ENCODE measurements around the gene RGS9BP. TPM values are rescaled to one million over a fixed set of nuclear protein-coding genes. Genes with fewer than 3 reads are reported as not detected.
"Not testable (repeated sequence)": the region's sequence is repeated elsewhere in the genome, so short reads cannot be mapped to it uniquely, and the experiment has no call there.

RGS9BP gene
- total RNA-seq, 1 experiment from 2014 or later: 0.75 TPM

DNA sequence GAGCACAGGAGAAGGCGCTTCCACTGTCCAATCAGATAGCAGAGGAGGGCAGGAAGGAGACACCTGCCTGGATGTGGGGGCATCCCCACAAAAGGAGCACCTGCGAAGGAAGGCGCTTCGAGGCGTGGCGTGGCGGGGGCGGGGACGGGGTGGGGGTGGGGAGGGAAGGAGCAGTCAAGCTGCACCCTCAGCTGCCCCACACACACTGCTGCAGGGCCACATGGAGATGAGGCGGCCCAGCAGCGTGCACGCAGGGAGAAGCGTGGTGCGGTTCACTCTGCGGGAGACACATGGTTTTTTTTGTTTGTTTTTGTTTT is 22.1 kb upstream of the RGS9BP start:
- H3K9me3 Mint-ChIP-seq (ENCODE audit: unreplicated experiment): no peaks in the 10 kb centered on the region
- ChIA-PET CTCF (interaction anchor here (0.6 kb wide), 1 partner anchor 90 kb away, joined by 3 read pairs; no protein-coding TSS in a partner anchor), POLR2A (no interaction called here)
- Histone ChIP-seq H3K4me1 (no peaks in the 10 kb centered on the region), H3K27me3 (replicated peaks; ENCODE audit: control insufficient read depth, insufficient read depth, low read length) (no peaks in the 10 kb centered on the region), H3K9me3 (no peaks in the 10 kb centered on the region), H3K4me3 (ENCODE audit: low read depth, low read length) (no peak overlapping the region), H3K36me3 (ENCODE audit: control insufficient read depth, insufficient read depth, low read length) (peaks cover 4% of the 10 kb centered on the region; the same call in 1 of the 2 replicates)
- H3K4me3 Mint-ChIP-seq (ENCODE audit: unreplicated experiment): no peak overlapping the region
- H3K27ac Mint-ChIP-seq (ENCODE audit: unreplicated experiment): no peak overlapping the region
- H3K4me1 Mint-ChIP-seq (ENCODE audit: low read depth, unreplicated experiment): peaks cover 6% of the 10 kb centered on the region
- peaks cover 71% of the 10 kb centered on the region for H3K36me3 Mint-ChIP-seq (ENCODE audit: insufficient read depth, unreplicated experiment)
- H3K27me3 Mint-ChIP-seq (ENCODE audit: insufficient read depth, unreplicated experiment): no peaks in the 10 kb centered on the region
- DNase-seq: no peak
- TF ChIP-seq, protein P1, sequence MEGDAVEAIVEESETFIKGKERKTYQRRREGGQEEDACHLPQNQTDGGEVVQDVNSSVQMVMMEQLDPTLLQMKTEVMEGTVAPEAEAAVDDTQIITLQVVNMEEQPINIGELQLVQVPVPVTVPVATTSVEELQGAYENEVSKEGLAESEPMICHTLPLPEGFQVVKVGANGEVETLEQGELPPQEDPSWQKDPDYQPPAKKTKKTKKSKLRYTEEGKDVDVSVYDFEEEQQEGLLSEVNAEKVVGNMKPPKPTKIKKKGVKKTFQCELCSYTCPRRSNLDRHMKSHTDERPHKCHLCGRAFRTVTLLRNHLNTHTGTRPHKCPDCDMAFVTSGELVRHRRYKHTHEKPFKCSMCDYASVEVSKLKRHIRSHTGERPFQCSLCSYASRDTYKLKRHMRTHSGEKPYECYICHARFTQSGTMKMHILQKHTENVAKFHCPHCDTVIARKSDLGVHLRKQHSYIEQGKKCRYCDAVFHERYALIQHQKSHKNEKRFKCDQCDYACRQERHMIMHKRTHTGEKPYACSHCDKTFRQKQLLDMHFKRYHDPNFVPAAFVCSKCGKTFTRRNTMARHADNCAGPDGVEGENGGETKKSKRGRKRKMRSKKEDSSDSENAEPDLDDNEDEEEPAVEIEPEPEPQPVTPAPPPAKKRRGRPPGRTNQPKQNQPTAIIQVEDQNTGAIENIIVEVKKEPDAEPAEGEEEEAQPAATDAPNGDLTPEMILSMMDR (IDR thresholded peaks at IDR 0.05; ENCODE audit: insufficient read depth in 1 of 2, low read depth in 1 of 2, low read length in 1 of 2, severe bottlenecking in 1 of 2, unreplicated experiment in 1 of 2): no peak
- intact Hi-C loops (cut with micrococcal nuclease; ENCODE audit: unreplicated experiment): no loop called here
- BruUV-seq (replicated peaks): no TSS peak

DNA sequence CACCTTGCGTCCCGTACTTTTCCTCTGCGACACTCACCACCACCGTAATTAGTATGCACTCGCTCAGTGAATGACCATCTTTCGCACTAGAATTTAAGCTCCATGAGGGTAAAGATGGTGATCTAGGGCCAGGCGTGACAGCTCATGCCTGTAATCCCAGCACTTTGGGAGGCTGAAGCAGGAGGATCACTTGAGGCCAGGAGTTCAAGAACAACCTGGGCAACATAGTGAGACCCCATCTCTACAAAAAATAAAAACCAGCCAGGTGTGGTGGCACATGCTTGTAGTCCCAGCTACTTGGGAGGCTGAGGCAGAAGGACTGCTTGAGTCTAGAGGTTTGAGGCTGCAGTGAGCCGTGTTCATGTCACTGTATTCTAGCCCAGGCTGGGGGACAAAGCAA is 19.3 kb upstream of the RGS9BP start:
- H3K27me3 Mint-ChIP-seq (ENCODE audit: insufficient read depth, unreplicated experiment); H3K27ac Mint-ChIP-seq (ENCODE audit: unreplicated experiment); POLR2A ChIA-PET; H3K36me3 ChIP-seq (ENCODE audit: control insufficient read depth, insufficient read depth, low read length); H3K27me3 ChIP-seq (replicated peaks; ENCODE audit: control insufficient read depth, insufficient read depth, low read length); H3K4me3 Mint-ChIP-seq (ENCODE audit: unreplicated experiment); H3K4me1 Mint-ChIP-seq (ENCODE audit: low read depth, unreplicated experiment); BruUV-seq (replicated peaks); intact Hi-C loops (cut with micrococcal nuclease; ENCODE audit: unreplicated experiment); DNase-seq; H3K9me3 ChIP-seq; H3K9me3 Mint-ChIP-seq (ENCODE audit: unreplicated experiment); H3K4me1 ChIP-seq; H3K4me3 ChIP-seq (ENCODE audit: low read depth, low read length): not testable (repeated sequence)
- CTCF ChIA-PET: interaction anchor here (0.7 kb wide), 2 partner anchors 14 to 92 kb away, joined by 3 to 4 read pairs; no protein-coding TSS in a partner anchor
- peaks cover 56% of the 10 kb centered on the region for H3K36me3 Mint-ChIP-seq (ENCODE audit: insufficient read depth, unreplicated experiment)

DNA sequence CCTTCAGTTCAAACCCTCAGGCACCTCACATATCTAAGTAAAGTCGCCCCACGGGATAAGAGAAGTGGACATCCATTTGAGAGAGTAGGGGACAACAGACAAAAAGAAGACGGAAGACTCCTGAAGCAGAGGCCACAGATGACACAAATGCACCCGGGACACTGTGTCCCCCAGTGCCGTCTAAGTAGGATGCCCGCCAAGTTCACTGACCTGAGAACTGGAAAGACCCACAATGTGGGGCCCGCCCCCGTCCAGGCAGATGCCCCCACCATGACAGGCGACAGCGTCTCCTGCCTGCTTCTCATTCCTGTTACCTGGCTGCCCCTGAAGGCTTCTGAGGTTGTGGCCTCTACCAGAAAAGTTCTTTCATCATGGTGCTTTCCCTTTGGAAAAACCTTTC is 17.6 kb upstream of the RGS9BP start:
- H3K36me3 ChIP-seq (ENCODE audit: control insufficient read depth, insufficient read depth, low read length): no peaks in the 10 kb centered on the region

More for the DNA sequence above, 17.6 kb upstream of the RGS9BP start:
- no peaks in the 10 kb centered on the region for H3K27me3 Mint-ChIP-seq (ENCODE audit: insufficient read depth, unreplicated experiment)
- H3K27me3 ChIP-seq (replicated peaks; ENCODE audit: control insufficient read depth, insufficient read depth, low read length): no peaks in the 10 kb centered on the region
- DNase-seq: no peak
- no peaks in the 10 kb centered on the region for H3K4me1 Mint-ChIP-seq (ENCODE audit: low read depth, unreplicated experiment)
- H3K4me3 Mint-ChIP-seq (ENCODE audit: unreplicated experiment): no peak overlapping the region
- ChIA-PET CTCF (no interaction called here), POLR2A (no interaction called here)
- no peaks in the 10 kb centered on the region for H3K4me1 ChIP-seq
- BruUV-seq (replicated peaks): no TSS peak
- H3K9me3 Mint-ChIP-seq (ENCODE audit: unreplicated experiment): no peaks in the 10 kb centered on the region
- no peaks in the 10 kb centered on the region for H3K9me3 ChIP-seq
- intact Hi-C loops (cut with micrococcal nuclease; ENCODE audit: unreplicated experiment): no loop called here
- no peak overlapping the region for H3K4me3 ChIP-seq (ENCODE audit: low read depth, low read length)
- TF ChIP-seq, protein P1 (IDR thresholded peaks at IDR 0.05; ENCODE audit: insufficient read depth in 1 of 2, low read depth in 1 of 2, low read length in 1 of 2, severe bottlenecking in 1 of 2, unreplicated experiment in 1 of 2): no peak
- peaks cover 45% of the 10 kb centered on the region for H3K36me3 Mint-ChIP-seq (ENCODE audit: insufficient read depth, unreplicated experiment)
- H3K27ac Mint-ChIP-seq (ENCODE audit: unreplicated experiment): no peak overlapping the region

All from Caco-2 (cell line).